T-helper 9 cell (primary cell): ENCODE results near the gene PGGHG.

Experiments
- DNase-seq: peaks from one replicate; pipeline ENCODE4 v3.0.0-alpha.2; 2020

The PGGHG gene

GRCh38 chr11:285021-285893 lies 3.7 kb upstream of the PGGHG start:
- DNase-seq = no peak

DNA sequence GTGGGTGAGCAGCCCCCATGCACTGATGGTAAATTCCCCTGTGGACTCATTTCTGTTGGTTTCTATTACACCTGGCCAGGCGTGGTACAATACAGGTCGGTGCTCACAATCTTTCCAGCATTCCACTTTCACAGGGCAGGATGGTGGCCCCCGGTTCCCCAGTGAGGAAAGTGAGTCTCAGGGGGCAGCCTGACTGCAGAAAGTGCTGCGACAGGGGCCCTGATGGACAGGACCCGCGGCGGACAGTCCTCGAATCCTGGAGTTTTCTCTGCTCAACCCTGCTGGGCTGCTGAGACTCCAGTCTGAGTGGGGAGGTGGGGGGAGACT lies 3.1 kb upstream of the PGGHG start:
- DNase-seq = no peak

- peak; percentile 74 for DNase-seq
Observed at GRCh38 chr11:286977-287820, 1.7 kb upstream of the PGGHG start.

GRCh38 chr11:287821-288477 lies 977 bp upstream of the PGGHG start:
- DNase-seq = no peak

DNA sequence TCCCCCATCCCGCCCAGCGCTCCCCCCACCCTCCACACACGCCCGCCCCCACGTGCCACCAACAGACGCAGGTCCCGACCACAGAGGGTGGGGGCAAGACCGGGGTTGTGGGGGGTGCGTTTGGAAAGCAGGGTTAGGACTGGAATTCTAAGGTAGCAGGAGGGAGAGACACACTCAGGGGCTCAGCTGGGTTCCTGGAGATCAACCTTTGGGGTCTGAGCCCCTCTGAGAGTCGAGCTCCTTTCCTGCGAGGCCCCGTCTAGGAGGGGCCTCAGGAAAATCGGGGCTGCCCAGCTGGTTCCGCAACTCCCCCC lies 429 bp downstream of the PGGHG start:
- DNase-seq = peak; percentile 38

GRCh38 chr11:289712-290620 lies 1.0 kb downstream of the PGGHG start:
- peak; percentile 3 for DNase-seq

DNA sequence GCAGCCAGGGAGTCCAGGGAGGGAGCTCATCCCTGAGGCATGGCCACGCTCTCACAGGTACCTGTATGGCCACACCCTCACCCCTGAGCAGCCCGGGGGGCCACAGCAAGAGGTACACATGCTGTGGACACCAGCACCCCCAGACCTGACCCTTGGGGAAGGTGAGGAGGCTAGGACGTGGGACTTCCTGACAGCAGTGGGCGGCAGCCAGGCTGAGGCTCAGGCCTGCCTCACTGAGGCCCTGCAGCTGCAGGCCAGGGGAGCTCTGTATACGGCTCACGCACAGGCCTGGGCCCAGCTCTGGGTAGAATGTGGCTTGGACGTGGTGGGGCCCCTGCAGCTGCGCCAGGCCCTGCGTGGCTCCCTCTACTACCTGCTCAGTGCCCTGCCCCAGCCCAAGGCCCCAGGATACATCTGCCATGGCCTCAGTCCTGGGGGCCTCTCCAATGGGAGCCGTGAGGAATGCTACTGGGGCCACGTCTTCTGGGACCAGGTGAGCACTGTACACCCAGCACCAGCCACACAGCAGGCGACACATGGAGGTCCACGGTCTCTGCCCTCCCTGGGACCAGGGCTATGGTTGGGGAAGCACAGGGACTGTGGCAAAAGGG lies 1.8 kb downstream of the PGGHG start:
- DNase-seq = no peak

DNA sequence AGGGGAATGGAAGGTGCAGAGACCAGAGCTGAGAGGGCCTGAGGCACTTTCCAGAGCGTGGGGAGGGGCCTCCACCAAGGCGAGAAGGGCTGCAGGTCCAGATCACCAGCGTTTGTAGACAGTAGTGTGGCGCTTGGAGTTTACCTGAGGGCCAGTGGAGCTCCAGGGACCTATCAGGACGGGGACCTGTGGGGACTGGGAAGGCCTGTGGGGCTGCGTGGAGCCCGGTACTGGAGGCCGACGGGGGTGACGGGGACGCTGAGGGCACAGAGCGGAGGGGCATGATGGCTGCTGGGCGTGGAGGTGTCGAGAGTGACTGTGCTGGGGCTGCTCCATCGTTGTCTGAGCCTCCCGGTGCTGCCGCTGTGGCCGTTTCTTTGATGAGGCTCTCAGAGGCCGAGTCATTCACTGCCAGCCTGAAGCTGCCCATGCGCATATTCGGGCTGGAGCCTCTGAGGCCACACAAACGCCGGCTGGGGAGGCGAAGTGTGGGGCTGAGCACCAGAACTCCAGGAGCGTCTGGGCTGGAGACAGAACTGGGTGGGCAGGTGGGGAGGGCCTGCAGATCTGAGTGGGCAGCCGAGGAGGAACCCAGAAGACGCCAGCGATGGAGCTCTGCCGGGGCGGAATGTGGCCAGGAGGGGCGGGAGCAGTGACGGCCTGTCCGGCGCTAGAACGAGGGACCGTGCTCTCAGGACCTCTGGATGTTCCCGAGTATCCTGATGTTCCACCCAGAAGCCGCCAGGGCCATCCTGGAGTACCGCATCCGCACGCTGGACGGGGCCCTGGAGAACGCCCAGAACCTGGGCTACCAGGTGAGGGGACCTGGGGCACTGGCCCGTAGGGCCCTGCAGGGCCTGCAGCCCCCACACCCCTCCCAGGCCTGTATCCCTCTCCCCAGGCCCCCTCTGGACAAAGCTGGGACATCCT lies 2.6 kb downstream of the PGGHG start:
- no peak for DNase-seq

GRCh38 chr11:292211-293121 lies 3.5 kb downstream of the PGGHG start:
- no peak for DNase-seq

DNA sequence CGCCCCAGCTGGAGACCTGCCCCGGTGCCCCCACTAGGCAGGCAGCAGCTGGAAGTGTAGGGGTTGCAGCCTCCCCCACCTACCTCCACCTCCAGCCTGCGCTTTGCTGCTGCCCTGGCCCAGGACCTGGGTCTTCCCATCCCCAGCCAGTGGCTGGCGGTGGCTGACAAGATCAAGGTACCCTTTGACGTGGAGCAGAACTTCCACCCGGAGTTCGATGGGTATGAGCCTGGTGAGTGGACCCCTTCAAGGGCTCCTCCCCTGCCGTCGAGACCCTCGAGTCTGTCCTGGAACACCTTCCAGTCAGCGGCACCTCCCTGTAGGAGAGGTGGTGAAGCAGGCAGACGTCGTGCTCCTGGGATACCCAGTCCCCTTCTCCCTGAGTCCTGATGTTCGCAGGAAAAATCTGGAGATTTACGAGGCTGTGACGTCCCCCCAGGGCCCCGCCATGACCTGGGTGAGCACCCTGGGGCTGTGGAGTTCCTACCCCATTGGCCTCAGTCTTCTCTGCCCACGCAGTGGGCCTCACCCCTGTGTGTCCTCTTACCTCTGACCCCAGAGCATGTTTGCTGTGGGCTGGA lies 4.4 kb downstream of the PGGHG start:
- DNase-seq = no peak

- DNase-seq = no peak
Observed at GRCh38 chr11:293852-294661, 5.1 kb downstream of the PGGHG start.

DNA sequence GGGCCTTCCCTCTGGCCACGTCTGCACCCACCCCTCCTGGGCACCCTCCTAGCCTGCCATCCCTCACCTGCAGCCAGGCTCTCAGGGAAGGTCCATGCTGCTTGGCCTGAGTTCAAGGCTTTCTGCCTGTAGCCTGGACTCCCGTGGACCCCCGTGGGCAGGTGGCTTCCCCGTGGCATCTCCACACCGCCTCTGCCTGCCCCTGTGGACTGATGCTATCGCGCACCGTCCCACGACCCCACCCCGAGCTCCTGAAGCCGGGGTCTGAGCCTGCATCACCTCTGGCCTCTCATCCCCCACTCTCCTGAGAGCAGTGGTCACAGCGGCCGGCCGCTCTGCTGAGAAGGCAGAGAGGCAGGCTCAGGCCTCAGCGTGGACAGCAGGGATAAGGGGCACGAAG lies 5.9 kb downstream of the PGGHG start:
- no peak for DNase-seq

- no peak for DNase-seq
Observed at GRCh38 chr11:295351-296170, 6.6 kb downstream of the PGGHG start.

GRCh38 chr11:296171-297050 lies 7.5 kb downstream of the PGGHG start:
- DNase-seq = peak; percentile 0

- DNase-seq = peak; percentile 0
Observed at GRCh38 chr11:297051-297585, 8.2 kb downstream of the PGGHG start.
